Osteoblast (primary cell): ENCODE data around the gene WFDC1. TPM values are rescaled to one million over a fixed set of nuclear protein-coding genes. Genes with fewer than 3 reads are reported as not detected.

ENCODE experiments used
- DNase-seq: peaks from one replicate; pipeline ENCODE4 v3.0.0; 2011; ENCODE audit warnings: low spot score, mixed read lengths; ENCODE audit not compliant: insufficient read length; ENCODE audit errors: missing footprints
- H2AFZ ChIP-seq: 2 replicates; pipeline ENCODE4 v1.6.0; 2011; ENCODE audit warnings: mild to moderate bottlenecking, low read length
- H3K27ac ChIP-seq: 2 replicates; pipeline ENCODE4 v1.5.1; 2011; ENCODE audit warnings: mild to moderate bottlenecking, low read depth, low read length, moderate library complexity
- H3K27me3 ChIP-seq: 2 replicates; pipeline ENCODE4 v1.6.0; 2012; ENCODE audit warnings: mild to moderate bottlenecking, control low read depth, inconsistent platforms, low read length, moderate library complexity; ENCODE audit not compliant: insufficient read depth
- H3K36me3 ChIP-seq: 2 replicates; pipeline ENCODE4 v1.5.1; 2011; ENCODE audit warnings: mild to moderate bottlenecking, low read length, control low read depth, moderate library complexity; ENCODE audit not compliant: insufficient read depth
- H3K4me1 ChIP-seq: 2 replicates; pipeline ENCODE4 v1.5.1; 2011; ENCODE audit warnings: mild to moderate bottlenecking, low read length, control low read depth, moderate library complexity; ENCODE audit not compliant: insufficient read depth
- H3K4me2 ChIP-seq: 2 replicates; pipeline ENCODE4 v1.6.0; 2011; ENCODE audit warnings: mild to moderate bottlenecking, low read length; ENCODE audit not compliant: insufficient read depth
- H3K4me3 ChIP-seq: fragments of 200-600 bp; sonication (generic); 3 replicates; pipeline ENCODE4 v1.5.1; 2012; ENCODE audit warnings: mild to moderate bottlenecking, low read length, inconsistent platforms; ENCODE audit not compliant: insufficient read depth
- H3K79me2 ChIP-seq: 2 replicates; pipeline ENCODE4 v1.6.0; 2012; ENCODE audit warnings: mild to moderate bottlenecking, low read length, control low read depth, inconsistent platforms; ENCODE audit not compliant: insufficient read depth
- H3K9me3 ChIP-seq: 2 replicates; pipeline ENCODE4 v1.5.1; 2011; ENCODE audit warnings: low read depth, low read length, control low read depth
- H4K20me1 ChIP-seq: 2 replicates; pipeline ENCODE4 v1.6.0; 2012; ENCODE audit warnings: mild to moderate bottlenecking, low read length, control low read depth; ENCODE audit not compliant: insufficient read depth
- CTCF ChIP-seq: IDR thresholded peaks from 2 replicates; pipeline ENCODE4 v1.5.1; 2011; ENCODE audit warnings: mild to moderate bottlenecking, low read depth, low read length, moderate library complexity; ENCODE audit errors: extremely low read depth
- total RNA-seq: library from RNA; depleted of rRNA; stranded (reverse); fragments of >200 nt; gene quantifications from 2 replicates; pipeline ENCODE4 v1.2.3, GENCODE V29; 2012

Gene WFDC1
- total RNA-seq, 1 donor: not detected

DNA sequence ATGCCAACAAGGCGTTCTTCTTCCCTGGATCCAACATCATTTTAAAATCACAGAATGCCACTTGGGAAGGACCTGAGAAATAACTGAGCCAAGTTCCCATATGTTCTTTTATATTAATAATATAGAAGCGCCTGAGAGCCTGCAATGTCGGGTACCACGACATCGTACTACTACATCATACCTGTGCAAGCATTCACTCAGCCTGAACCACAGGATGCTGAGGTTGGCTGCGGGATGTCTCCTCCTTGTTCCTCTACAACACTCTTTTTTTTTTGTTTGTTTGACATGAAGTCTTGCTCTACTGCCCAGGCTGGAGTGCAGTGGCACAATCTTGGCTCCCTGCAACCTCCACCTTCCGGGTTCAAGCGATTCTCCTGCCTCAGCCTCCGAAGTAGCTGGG lies 71.5 kb downstream of the WFDC1 start:
- H2AFZ ChIP-seq: no peak overlapping the region
- peak; percentile 50 for DNase-seq
- no peaks in the 10 kb centered on the region for H3K9me3 ChIP-seq
- no peaks in the 10 kb centered on the region for H3K36me3 ChIP-seq
- TF ChIP-seq CTCF: no peak
- peaks cover 59% of the 10 kb centered on the region for H3K27me3 ChIP-seq
- H3K4me3 ChIP-seq: no peak overlapping the region
- H3K4me2 ChIP-seq: no peak overlapping the region
- H3K27ac ChIP-seq: no peak overlapping the region
- H3K4me1 ChIP-seq: no peaks in the 10 kb centered on the region
- no peaks in the 10 kb centered on the region for H4K20me1 ChIP-seq
- H3K79me2 ChIP-seq: no peaks in the 10 kb centered on the region

DNA sequence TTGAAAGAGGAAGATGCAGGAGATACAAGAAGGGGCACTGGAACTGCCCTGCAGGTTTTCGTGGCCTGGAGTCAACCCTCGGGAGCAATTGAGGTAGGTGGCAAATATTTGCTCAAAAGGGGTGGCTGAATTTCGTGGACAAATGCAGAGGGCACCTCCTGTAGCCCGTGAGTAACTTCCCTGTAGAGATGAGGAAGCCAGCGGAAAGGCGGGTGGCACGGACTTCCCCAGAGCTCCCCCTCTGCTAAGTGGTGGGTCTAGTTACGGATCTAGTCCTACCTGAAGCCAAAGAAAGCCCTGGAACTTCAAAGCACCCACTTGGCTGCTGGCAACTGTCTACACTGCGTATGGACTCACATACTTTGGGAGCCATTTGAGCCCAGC lies 72.6 kb downstream of the WFDC1 start:
- no peaks in the 10 kb centered on the region for H3K79me2 ChIP-seq
- H3K4me3 ChIP-seq: no peak overlapping the region
- no peak overlapping the region for H3K4me2 ChIP-seq
- DNase-seq: no peak
- H3K27me3 ChIP-seq: peaks cover 56% of the 10 kb centered on the region
- H2AFZ ChIP-seq: no peak overlapping the region
- no peak overlapping the region for H3K27ac ChIP-seq
- TF ChIP-seq CTCF: no peak
- no peaks in the 10 kb centered on the region for H3K36me3 ChIP-seq
- no peaks in the 10 kb centered on the region for H4K20me1 ChIP-seq
- no peaks in the 10 kb centered on the region for H3K4me1 ChIP-seq
- no peaks in the 10 kb centered on the region for H3K9me3 ChIP-seq

DNA sequence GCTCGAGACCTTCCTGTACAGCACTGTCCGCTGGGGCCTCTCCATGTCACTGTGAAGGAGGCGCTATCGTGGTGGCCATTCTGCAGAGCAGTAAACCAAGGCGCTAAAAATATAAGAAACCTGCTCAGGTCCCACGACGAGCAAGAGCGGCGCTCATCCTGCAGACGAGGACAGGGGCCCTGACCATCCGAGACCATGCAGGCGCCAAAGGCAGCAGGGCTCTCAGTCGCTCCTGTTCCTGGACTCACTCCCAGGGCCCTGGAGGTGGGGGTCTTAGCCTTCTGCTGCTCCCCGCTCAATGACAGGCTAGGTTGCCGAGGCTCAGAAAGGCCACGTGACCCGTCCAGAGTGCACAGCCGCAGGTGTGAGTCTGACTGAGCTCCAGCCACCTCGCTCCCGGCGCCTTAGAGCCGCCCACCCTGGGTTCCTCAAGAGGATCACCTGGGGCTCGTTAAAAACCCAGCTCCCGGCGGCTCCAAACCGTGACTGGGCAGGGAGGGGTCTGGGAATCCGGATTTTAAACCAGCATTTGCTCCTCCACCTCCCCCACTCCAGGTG lies 73.2 kb downstream of the WFDC1 start:
- Histone ChIP-seq H3K4me2 (no peak overlapping the region), H3K36me3 (no peaks in the 10 kb centered on the region), H4K20me1 (no peaks in the 10 kb centered on the region), H3K79me2 (no peaks in the 10 kb centered on the region), H3K9me3 (no peaks in the 10 kb centered on the region), H2AFZ (no peak overlapping the region), H3K27me3 (peaks cover 55% of the 10 kb centered on the region), H3K4me1 (no peaks in the 10 kb centered on the region), H3K27ac (no peak overlapping the region), H3K4me3 (no peak overlapping the region)
- TF ChIP-seq CTCF: no peak
- DNase-seq: peak; percentile 65

DNA sequence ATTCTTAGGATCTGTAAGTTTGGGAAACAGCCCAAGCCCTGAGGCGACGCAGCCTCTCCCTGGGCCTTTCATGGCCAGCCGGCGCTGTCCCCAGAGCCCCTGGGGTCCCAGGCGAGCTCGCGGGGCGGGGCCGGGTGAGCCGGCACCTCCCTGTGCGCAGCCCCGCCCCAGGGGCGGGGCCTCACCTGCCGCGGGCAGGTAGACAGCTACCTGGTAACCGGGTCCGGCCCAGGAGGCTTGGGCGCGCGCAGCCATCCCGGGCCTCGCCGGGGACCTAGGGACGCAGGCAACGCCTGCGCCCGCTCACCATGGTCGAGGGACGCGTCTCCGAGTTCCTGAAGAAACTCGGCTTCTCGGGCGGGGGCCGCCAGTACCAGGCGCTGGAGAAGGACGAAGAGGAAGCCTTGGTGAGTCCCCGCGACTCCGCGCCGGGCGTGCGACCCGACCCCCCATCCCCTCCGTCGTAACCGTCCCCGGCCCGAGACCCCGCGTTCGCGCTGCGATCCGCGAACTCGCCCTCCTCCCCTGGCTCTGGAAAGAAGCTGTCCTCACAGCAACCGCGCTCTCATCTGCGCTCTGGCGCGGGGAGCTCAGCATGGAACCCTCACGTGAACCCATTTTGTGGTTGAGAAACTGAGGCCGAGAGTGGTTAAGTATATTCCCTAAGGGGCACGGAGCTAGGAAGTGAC lies 73.8 kb downstream of the WFDC1 start, which contains the start of gene ATP2C2:
ATP2C2 (plus strand) TSS at position 231 of the 689 bp plus-strand sequence; CDS start at position 309, 78 bp downstream.
- Histone ChIP-seq H3K36me3 (no peaks in the 10 kb centered on the region), H3K27me3 (peaks cover 52% of the 10 kb centered on the region)

More for the DNA sequence above, 73.8 kb downstream of the WFDC1 start, which contains the start of gene ATP2C2:
- no peaks in the 10 kb centered on the region for H4K20me1 ChIP-seq
- no peaks in the 10 kb centered on the region for H3K9me3 ChIP-seq
- peak; percentile 85 for DNase-seq
- H3K4me3 ChIP-seq: no peak within 1 kb of the TSS
- no peak within 1 kb of the TSS for H2AFZ ChIP-seq
- no peaks in the 10 kb centered on the region for H3K4me1 ChIP-seq
- H3K79me2 ChIP-seq: no peaks in the 10 kb centered on the region
- no peak within 1 kb of the TSS for H3K4me2 ChIP-seq
- H3K27ac ChIP-seq: no peak within 1 kb of the TSS
- no peak for TF ChIP-seq CTCF
